OCI-LY7 (cell line): ENCODE data around the gene TELO2.

Experiments used
- CTCF ChIP-seq: fragments of 200-600 bp; sonication (generic); conservative IDR thresholded peaks from 2 replicates; pipeline ENCODE4 v1.5.1; 2014; ENCODE audit warnings: mild to moderate bottlenecking, antibody characterized with exemption, low read length, moderate library complexity, mixed read lengths
- EZH2phosphoT487 ChIP-seq: fragments of 200-600 bp; sonication (generic); IDR thresholded peaks from 2 replicates; pipeline ENCODE4 v1.6.1; 2018; ENCODE audit warnings: low read depth, borderline replicate concordance, mild to moderate bottlenecking, mixed run types, antibody characterized with exemption, low read length, moderate library complexity, mixed read lengths

DNA sequence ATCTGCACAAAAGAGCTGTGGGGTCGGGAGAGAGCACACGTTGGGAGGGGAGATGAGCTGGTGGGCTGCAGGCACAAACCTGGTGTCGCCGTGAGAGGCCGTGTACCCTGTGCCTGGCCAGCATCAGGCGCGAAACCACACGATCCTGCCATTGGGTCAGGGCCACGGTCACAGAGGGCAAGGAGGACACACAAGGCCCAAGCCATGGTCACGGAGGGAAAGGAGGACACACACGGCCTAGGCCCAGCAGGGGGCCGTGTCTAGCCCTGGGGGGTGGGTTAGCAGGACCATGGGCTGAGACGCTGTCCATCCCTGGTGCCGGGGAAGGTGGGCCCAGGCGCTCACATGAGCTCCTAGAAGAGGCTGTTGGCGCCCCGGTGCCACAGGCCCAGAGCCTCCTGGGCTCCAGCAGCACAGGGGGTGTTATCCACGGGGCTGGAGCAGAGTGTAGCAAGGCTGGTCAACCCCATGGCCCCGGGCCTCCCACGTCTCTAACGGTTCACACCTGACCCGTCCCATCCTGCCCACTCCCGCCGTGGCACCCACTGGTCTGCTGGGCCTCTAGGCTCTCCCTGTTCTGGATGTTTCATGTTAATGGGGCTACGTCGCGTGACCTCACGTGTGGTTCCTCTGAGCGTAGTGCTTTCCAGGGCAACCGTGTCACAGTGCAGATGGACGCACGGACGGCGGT, 41.3 kb upstream of the TELO2 start:
- TF ChIP-seq CTCF (no peak), EZH2phosphoT487 (no peak)
